ENCODE results near the gene NINL.
"Not testable (repeated sequence)": the region's sequence is repeated elsewhere in the genome, so short reads cannot be mapped to it uniquely, and the experiment has no call there.

Gene NINL

DNA sequence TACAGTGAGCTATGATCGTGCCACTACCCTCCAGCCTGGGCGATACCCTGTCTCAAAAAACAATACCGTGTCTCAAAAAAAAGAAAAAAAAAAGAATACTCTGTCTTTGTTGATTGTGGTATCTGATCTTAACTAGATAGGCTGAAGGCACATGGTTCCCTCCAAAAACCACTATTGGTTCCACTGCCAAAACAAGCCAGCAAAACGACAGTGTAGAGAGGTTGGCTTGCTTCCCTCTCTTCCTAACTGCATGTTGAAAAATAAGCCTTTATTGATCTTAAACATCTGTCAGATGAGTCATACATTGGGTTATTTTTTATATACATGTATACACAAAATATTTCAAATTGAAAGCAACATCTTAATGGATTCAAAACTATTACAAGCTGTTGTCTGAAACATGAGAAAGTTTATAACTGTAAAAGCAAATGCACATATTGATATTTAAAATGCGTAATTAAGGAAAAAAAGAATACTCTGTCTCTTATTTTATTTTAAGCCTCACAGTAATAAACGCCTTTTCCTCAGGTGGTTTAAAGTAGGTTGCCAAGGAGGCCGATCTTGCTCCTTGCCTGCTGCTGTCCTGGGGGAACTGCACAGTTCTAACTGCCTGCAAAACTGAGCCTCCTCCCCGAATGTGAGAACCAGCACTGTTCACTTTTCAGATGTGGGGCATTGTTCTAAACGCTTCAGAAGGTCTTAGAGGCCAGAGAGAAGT, 7.0 kb upstream of the NINL start:
- no peak for DNase-seq (ENCODE audit: low read depth)

DNA sequence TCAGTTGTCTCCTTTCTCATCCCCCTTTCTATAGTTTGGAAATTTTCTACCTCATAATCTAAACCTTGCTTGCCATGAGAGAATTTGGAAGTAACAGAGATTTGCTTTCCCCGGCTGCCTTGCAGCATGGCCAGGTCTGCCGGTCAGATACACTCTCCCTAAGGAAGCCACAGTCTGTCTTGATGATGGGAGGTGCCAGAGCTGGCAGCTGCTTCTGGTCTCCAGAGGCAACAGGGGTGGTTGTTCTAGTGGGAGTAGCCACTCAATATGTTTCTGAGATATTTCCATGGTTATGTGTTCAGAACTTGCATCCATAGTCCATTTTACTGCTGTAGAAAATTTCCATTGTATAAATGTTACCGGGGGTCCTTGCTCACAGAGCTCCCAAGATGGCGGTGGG, 5.4 kb upstream of the NINL start:
- not testable (repeated sequence) for DNase-seq (ENCODE audit: low read depth)

- DNase-seq (ENCODE audit: low read depth) = no peak
Observed at GRCh38 chr20:25588491-25588890, 3.2 kb upstream of the NINL start.

DNA sequence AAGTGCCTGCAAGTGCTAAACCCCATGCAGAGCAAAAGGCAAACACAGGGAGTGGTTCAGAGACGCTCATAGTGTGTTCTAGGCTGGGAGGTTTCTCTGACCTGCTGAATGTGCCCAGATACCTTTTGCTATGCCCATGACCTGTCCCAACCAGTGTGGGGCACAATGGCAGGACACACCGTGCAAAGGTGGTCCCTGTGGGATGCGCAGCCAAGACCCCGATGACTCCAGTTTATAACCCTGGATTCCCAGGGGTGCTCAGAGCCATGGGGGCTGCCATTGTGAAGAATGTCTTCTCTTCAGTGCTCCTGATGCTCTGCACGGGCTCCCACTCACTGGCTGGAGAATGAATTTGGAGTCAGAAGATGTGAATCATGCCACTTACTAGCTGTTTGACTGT, 2.2 kb upstream of the NINL start:
- no peak for DNase-seq (ENCODE audit: low read depth)

GRCh38 chr20:25586877-25587276, 1.5 kb upstream of the NINL start:
- no peak for DNase-seq (ENCODE audit: low read depth)

GRCh38 chr20:25583607-25584006, 1.7 kb downstream of the NINL start:
- DNase-seq (ENCODE audit: low read depth) = not testable (repeated sequence)

DNA sequence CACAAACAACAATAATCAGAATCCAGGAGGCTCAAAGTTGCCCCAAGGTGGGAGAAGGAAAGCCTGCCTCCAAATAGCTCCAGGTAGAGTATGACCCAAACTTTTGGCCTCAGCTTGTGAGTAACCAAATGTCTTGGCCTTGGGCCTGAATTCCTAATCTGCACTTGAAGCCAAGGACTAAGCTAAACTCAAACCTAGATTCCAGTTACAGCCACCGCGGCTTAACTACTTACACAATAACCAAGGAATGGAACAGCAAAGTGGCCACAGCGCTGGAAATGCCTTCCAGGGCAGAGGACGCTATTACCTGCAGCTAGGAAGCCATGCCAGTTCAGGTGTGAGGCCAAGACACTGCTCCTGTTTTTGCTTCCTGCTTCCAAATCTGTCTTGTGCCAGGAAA, 4.6 kb downstream of the NINL start:
- no peak for DNase-seq (ENCODE audit: low read depth)

- DNase-seq (ENCODE audit: low read depth) = no peak
Observed at GRCh38 chr20:25579081-25579770, 6.1 kb downstream of the NINL start.

- DNase-seq (ENCODE audit: low read depth) = no peak
Observed at GRCh38 chr20:25576783-25577530, 8.4 kb downstream of the NINL start.

DNA sequence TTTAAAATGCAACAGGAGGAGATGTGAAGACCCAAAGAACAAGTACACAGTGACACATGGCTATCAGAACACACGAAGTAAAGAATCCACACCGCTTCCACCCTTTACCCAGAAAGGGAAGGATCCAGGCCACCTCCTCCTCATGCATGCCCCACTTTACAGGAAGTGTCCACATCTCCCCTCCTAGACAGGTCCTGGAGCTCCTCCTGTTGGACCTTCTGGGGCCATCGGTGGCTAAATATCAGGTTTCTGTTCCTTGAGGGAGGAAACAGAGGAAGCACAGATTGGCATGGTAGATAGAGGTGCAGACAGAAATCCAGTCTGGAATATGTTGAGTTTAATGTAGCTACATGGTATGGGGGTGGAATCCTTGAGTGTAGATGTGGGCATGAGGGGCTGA, 10.9 kb downstream of the NINL start:
- DNase-seq (ENCODE audit: low read depth) = no peak

GRCh38 chr20:25573288-25574251, 11.8 kb downstream of the NINL start:
- no peak for DNase-seq (ENCODE audit: low read depth)

- DNase-seq (ENCODE audit: low read depth) = no peak
Observed at GRCh38 chr20:25571817-25572216, 13.5 kb downstream of the NINL start.

DNA sequence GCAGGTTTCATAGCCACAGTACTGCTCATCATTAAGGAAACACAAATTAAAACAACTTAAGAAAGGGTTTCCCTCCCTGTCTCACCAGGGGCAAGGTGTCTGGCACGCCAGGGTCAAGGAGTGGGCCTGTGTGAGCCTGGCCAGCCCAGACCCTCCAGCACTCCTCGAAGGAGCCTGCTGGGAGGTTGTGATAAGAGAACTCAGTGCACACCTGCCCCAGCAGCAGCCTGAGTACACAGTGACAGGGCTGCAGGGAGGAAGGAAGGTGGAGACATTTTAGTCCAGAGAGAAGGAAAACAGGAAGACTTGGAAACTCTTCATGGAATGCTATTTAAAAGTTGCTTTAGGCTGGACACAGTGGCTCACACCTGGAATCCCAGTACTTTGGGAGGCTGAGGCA, 14.1 kb downstream of the NINL start:
- DNase-seq (ENCODE audit: low read depth) = no peak

GRCh38 chr20:25570148-25570530, 15.2 kb downstream of the NINL start:
- no peak for DNase-seq (ENCODE audit: low read depth)

DNA sequence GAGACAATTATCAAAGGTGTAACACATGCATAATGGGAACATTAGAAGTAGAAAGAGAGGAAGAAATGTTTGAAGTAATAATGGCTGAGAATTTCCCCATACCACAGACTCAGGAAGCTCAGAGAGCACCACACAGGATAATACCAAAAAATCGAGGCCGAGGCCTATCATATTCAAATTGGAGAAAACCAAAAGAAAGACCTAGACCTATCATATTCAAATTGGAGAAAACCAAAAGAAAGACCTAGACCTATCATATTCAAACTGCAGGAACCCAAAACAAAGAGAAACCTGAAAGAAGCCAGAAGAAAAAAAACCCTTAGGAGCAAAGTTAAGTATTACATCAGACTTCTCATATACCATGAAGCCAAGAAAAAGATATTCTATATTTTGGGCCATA, 18.0 kb downstream of the NINL start:
- no peak for DNase-seq (ENCODE audit: low read depth)

- no peak for DNase-seq (ENCODE audit: low read depth)
Observed at GRCh38 chr20:25566821-25567220, 18.5 kb downstream of the NINL start.

DNA sequence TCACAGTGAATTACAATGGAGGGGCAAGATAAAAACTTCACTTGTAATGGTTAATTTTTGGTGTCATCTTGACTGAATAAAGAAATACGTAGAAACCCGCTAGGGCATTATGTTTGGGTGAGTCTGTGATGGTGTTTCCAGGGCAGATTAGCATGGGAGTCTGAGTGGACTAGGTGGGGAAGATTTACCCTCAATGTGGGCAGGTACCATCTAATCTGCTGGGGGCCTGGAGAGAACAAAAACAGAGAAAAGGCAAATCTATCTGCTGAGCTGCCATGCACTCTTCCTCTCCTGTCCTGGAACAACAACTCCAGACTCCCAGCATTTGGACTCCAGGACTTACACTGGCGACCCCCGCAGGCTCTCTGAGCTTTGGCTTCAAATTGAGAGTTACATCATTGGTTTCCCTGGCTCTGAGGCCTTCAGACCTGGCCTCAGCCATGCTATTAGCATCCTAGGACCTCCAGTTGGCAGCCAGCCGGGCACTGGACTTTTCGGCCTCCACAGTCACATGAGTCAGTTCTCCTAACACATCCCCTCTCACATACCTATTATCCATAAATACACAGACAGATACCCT, 19.7 kb downstream of the NINL start:
- DNase-seq (ENCODE audit: low read depth) = no peak

DNA sequence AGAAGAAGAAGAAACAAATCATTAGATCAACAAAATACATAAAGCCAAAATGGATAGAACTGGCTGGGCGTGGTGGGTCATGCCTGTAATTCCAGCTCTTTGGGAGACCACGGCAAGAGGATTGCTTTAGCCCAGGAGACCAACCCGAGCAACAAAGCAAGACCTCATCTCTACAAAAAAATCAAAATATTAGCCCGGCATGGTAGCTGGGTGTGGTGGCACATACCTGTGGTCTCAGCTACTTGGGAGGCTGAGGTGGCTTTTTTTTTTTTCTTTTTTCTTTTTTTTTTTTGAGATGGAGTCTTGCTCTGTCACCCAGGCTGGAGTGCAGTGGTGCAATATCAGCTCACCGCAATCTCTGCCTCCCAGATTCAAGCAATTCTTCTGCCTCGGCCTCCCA, 21.5 kb downstream of the NINL start:
- DNase-seq (ENCODE audit: low read depth) = no peak

DNA sequence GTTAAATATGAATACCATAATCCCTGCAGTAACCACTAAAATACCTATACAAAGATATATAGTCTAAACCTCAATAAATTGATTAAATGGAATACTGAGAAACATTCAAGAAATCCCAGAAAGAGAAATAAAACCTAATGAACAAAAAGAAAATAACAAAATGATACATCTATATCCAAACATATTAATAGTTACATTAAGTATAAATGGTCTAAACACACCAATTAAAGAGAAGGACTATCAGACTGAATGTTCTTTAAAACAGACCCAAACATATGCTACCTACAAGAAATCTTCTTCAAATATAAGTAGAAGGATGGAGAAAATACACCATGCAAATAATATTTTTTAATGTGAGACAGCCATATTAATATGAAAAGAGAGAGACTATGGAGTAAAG, 22.0 kb downstream of the NINL start:
- DNase-seq (ENCODE audit: low read depth) = no peak

- not testable (repeated sequence) for DNase-seq (ENCODE audit: low read depth)
Observed at GRCh38 chr20:25561771-25562170, 23.6 kb downstream of the NINL start.

DNA sequence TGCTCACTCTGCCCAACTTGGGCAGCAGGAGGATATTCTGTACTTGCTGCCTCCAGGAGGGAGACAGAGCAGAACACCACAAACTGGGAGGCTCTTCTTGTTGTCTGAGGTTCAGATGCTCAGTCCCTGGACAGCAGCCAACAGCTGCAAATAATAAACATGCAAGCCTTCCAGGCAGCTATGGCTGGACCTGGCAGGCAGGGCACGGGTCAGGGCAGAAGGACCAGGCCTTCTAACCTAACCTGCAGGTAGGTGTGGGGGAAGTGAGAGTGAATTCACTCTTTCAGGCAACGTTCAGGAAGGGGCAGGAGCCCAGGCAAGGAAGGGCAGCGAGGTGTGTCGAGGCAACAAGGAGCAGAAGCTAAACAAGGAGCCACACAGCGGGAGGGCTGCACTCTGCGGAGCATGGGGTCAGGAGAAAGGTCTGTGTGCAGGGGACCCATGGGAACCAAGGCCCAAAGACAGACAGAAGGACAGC, 31.5 kb downstream of the NINL start:
- DNase-seq (ENCODE audit: low read depth) = no peak

GRCh38 chr20:25552977-25553376, 32.4 kb downstream of the NINL start:
- DNase-seq (ENCODE audit: low read depth) = no peak
